HepG2 (cell line): Measurements from ENCODE around the gene SRGAP3. TPM values are rescaled to one million over a fixed set of nuclear protein-coding genes. Genes with fewer than 3 reads are reported as not detected.

ENCODE experiments used
- ATAC-seq: fragments of 200-7000 bp; cut with Tn5 transposase; 3 replicates; pipeline ENCODE4 v1.9.1; 2020; ENCODE audit warnings: mild to moderate bottlenecking, moderate library complexity
- BruUV-seq: library from RNA; stranded (reverse); fragments of 400-500 nt; replicated peaks from 2 replicates; lab custom pipeline; 2021; lab: Mats Ljungman, UMichigan
- CTCF ChIA-PET: fragments of 300-600 bp; formaldehyde crosslinking; extraction: SDS; loops from one replicate; lab custom pipeline; 2021; ENCODE audit warnings: low total read pairs, inconsistent platforms, low intra/inter-chr PET ratio; lab: Yijun Ruan, JAX
- POLR2A ChIA-PET: fragments of 350-600 bp; sonication (Branson Sonifier 250); formaldehyde crosslinking; loops from one replicate; lab custom pipeline; 2020; ENCODE audit warnings: antibody characterized with exemption, inconsistent platforms; lab: Yijun Ruan, JAX
- DNase-seq: peaks from one replicate; pipeline ENCODE4 v3.0.0-alpha.2; 2015; ENCODE audit warnings: low spot score
- FAIRE-seq: peaks from 3 replicates; lab custom pipeline; 2011; peaks lifted over from hg19 to GRCh38; lab: Jason Lieb, UNC
- H2AFZ ChIP-seq: one replicate; pipeline ENCODE4 v1.6.1; 2011; ENCODE audit warnings: low read length, inconsistent platforms
- H3K27ac ChIP-seq: fragments of 300-600 bp; 3 replicates; pipeline ENCODE4 v1.8.0; 2011; ENCODE audit warnings: mixed run types, mild to moderate bottlenecking, mixed read lengths, low read length, inconsistent platforms; ENCODE audit not compliant: insufficient read depth; ENCODE audit errors: extremely low read length
- H3K27me3 ChIP-seq, 2 experiments: fragments of 200-600 bp in 1 of 2; 2 replicates in 1 of 2; 3 replicates in 1 of 2; pipeline versions ENCODE4 v1.6.0 to v1.8.0; 2011; ENCODE audit warnings: low read length in 2 of 2, mild to moderate bottlenecking in 2 of 2, moderate library complexity in 2 of 2, inconsistent platforms in 1 of 2; ENCODE audit not compliant: insufficient read depth in 2 of 2, control insufficient read depth in 1 of 2
- H3K36me3 ChIP-seq, 2 experiments: fragments of 200-600 bp in 1 of 2; replicated peaks in 1 of 2; 2 replicates in 1 of 2; 3 replicates in 1 of 2; pipeline versions ENCODE4 v1.5.1 to v1.8.0; 2011; ENCODE audit warnings: low read length in 2 of 2, inconsistent platforms in 1 of 2; ENCODE audit not compliant: insufficient read depth in 2 of 2, control insufficient read depth in 1 of 2
- H3K4me1 ChIP-seq: 2 replicates; pipeline ENCODE4 v1.5.1; 2012; ENCODE audit warnings: low read length, inconsistent platforms; ENCODE audit not compliant: insufficient read depth
- H3K4me2 ChIP-seq: 2 replicates; pipeline ENCODE4 v1.6.0; 2011; ENCODE audit warnings: low read depth, low read length, inconsistent platforms
- H3K4me3 ChIP-seq, 3 experiments: fragments of 200-600 bp in 1 of 3; sonication (generic), shearing (Covaris generic) in 1 of 3; replicated peaks in 1 of 3; 2 replicates each; pipeline ENCODE4 v1.5.1; 2011 to 2016; ENCODE audit warnings: low read length in 3 of 3, inconsistent platforms in 2 of 3, low read depth in 2 of 3, mild to moderate bottlenecking in 2 of 3, control low read depth in 1 of 3, mixed read lengths in 1 of 3; ENCODE audit not compliant: insufficient read depth in 1 of 3
- H3K79me2 ChIP-seq: one replicate; pipeline ENCODE4 v1.6.1; 2011; ENCODE audit warnings: low read length, inconsistent platforms; ENCODE audit not compliant: insufficient read depth
- H3K9ac ChIP-seq: 2 replicates; pipeline ENCODE4 v1.6.0; 2011; ENCODE audit warnings: mild to moderate bottlenecking, low read depth, low read length, inconsistent platforms; ENCODE audit not compliant: insufficient read depth
- H3K9me3 ChIP-seq: 2 replicates; pipeline ENCODE4 v1.5.1; 2012; ENCODE audit warnings: mild to moderate bottlenecking, low read length
- H4K20me1 ChIP-seq: 2 replicates; pipeline ENCODE4 v1.6.0; 2011; ENCODE audit warnings: inconsistent platforms, mild to moderate bottlenecking, low read length, moderate library complexity; ENCODE audit not compliant: insufficient read depth
- AHR ChIP-seq: IDR thresholded peaks from 2 replicates; pipeline ENCODE4 v1.6.1; 2018; ENCODE audit warnings: missing genetic modification reagents, missing compliant biosample characterization
- E2F5 ChIP-seq: sonication (generic); formaldehyde crosslinking; conservative IDR thresholded peaks from 2 replicates; pipeline ENCODE4 v1.4.0; 2020; ENCODE audit warnings: missing genetic modification reagents
- FOXO4 ChIP-seq: sonication (generic); formaldehyde crosslinking; conservative IDR thresholded peaks from 2 replicates; pipeline ENCODE4 v1.8.1; 2023; ENCODE audit warnings: missing genetic modification reagents
- GLI4 ChIP-seq: sonication (generic); formaldehyde crosslinking; IDR thresholded peaks from 2 replicates; pipeline ENCODE4 v1.5.1; 2020; ENCODE audit warnings: missing genetic modification reagents, mild to moderate bottlenecking, moderate library complexity, borderline replicate concordance
- GPBP1L1 ChIP-seq: sonication (generic); formaldehyde crosslinking; IDR thresholded peaks from 2 replicates; pipeline ENCODE4 v1.5.0; 2020; ENCODE audit warnings: mild to moderate bottlenecking, missing genetic modification reagents
- KDM2A ChIP-seq: sonication (generic); formaldehyde crosslinking; IDR thresholded peaks from 2 replicates; pipeline ENCODE4 v1.4.0; 2020; ENCODE audit warnings: low read depth, missing genetic modification reagents, borderline replicate concordance
- RFXANK ChIP-seq: IDR thresholded peaks from 2 replicates; pipeline ENCODE4 v1.6.1; 2016
- ZBTB21 ChIP-seq: sonication (generic); formaldehyde crosslinking; IDR thresholded peaks from 2 replicates; pipeline ENCODE4 v1.4.0; 2020; ENCODE audit warnings: missing genetic modification reagents
- ZNF160 ChIP-seq: sonication (generic); formaldehyde crosslinking; IDR thresholded peaks from 2 replicates; pipeline ENCODE4 v1.8.0; 2022; ENCODE audit warnings: mild to moderate bottlenecking, inconsistent platforms, missing genetic modification reagents
- ZNF317 ChIP-seq: sonication (generic); formaldehyde crosslinking; IDR thresholded peaks from 2 replicates; pipeline ENCODE4 v1.5.0; 2020; ENCODE audit warnings: mild to moderate bottlenecking, missing genetic modification reagents
- ZNF33A ChIP-seq: sonication (generic); formaldehyde crosslinking; IDR thresholded peaks from 2 replicates; pipeline ENCODE4 v1.5.1; 2020; ENCODE audit warnings: missing genetic modification reagents, mild to moderate bottlenecking, moderate library complexity, borderline replicate concordance
- ZNF615 ChIP-seq: sonication (generic); formaldehyde crosslinking; IDR thresholded peaks from 2 replicates; pipeline ENCODE4 v1.5.0; 2020; ENCODE audit warnings: mild to moderate bottlenecking, missing genetic modification reagents, borderline replicate concordance
- ZNF841 ChIP-seq: sonication (generic); formaldehyde crosslinking; IDR thresholded peaks from 2 replicates; pipeline ENCODE4 v1.8.1; 2023; ENCODE audit warnings: missing genetic modification reagents, borderline replicate concordance
- WGBS: methylation state at CpG from one replicate; pipeline ENCODE4 v1.1.6; 2017; ENCODE audit warnings: low lambda C conversion rate; 5-methylcytosine and 5-hydroxymethylcytosine counted together
- in situ Hi-C: cut with HindIII; loops from 2 replicates; pipeline ENCODE4 v1.10.0; 2017; ENCODE audit warnings: low pct_unique_long_range_greater_than_20kb; ENCODE audit not compliant: extremely low pct_ligation_motif_present
- intact Hi-C: fragments of 100-400 bp; cut with micrococcal nuclease; formaldehyde crosslinking; loops from one replicate; pipeline ENCODE4 v1.10.0; 2022; ENCODE audit not compliant: unreplicated experiment
- polyA plus RNA-seq, 8 experiments: library from polyadenylated mRNA; depleted of rRNA in 3 of 8; stranded (reverse) in 7 of 8; unstranded in 1 of 8; fragments of >200 nt; fragmentation: Illumina TruSeq in 4 of 8; extraction: Trizol in 4 of 8; gene quantifications; 2 replicates each; pipeline versions ENCODE4 v1.2.1 to v1.2.3, GENCODE V29; 2011 to 2016; ENCODE audit warnings: low read depth in 4 of 8, missing spikeins in 1 of 8, mixed read lengths in 1 of 8; ENCODE audit not compliant: insufficient read depth in 1 of 8
- total RNA-seq, 5 experiments: library from RNA; depleted of rRNA; stranded (reverse); fragments of >200 nt; fragmentation: Illumina TruSeq; extraction: Trizol; gene quantifications; 2 replicates each; pipeline ENCODE4 v1.2.3, GENCODE V29; 2016; ENCODE audit warnings: low read depth in 1 of 5

The SRGAP3 gene
- total and polyA plus RNA-seq, 2 of the 13 experiments (the other 11 are each of a cell fraction or from before 2014, with no cell fraction given): 1.2 to 1.4 TPM

GRCh38 chr3:9198899-9199335, 50.5 kb downstream of the SRGAP3 start:
- Histone ChIP-seq H3K4me3 (no peak overlapping the region), H3K9ac (no peak overlapping the region), H4K20me1 (no peaks in the 10 kb centered on the region), H3K4me2 (no peak overlapping the region), H3K4me1 (peaks cover 10% of the 10 kb centered on the region), H3K27me3 (0 out of 5 replicates have a peak, but pooled peaks cover 0 to 3% of the 10 kb centered on the region in 2 experiments), H3K36me3 (no peaks in the 10 kb centered on the region), H3K79me2 (no peaks in the 10 kb centered on the region), H3K9me3 (no peaks in the 10 kb centered on the region), H3K27ac (no peak overlapping the region), H2AFZ (no peak overlapping the region)
- in situ Hi-C loops: no loop called here
- intact Hi-C loops: no loop called here
- 56% methylated on average over 10 of the region's 10 CpGs for WGBS
- POLR2A ChIA-PET: no interaction called here
- BruUV-seq: no TSS peak
- TF ChIP-seq GPBP1L1 (CRISPR knock-in tag): no peak
- TF ChIP-seq KDM2A (CRISPR knock-in tag): no peak
- no peak for TF ChIP-seq ZNF160
- no peak for TF ChIP-seq RFXANK
- no peak for TF ChIP-seq E2F5 (CRISPR knock-in tag)
- no peak for TF ChIP-seq AHR (CRISPR knock-in tag)
- TF ChIP-seq ZNF841 (CRISPR knock-in tag): no peak
- no peak for TF ChIP-seq FOXO4
- no peak for TF ChIP-seq ZNF615 (CRISPR knock-in tag)
- TF ChIP-seq ZNF33A (CRISPR knock-in tag): no peak
- no peak for TF ChIP-seq GLI4 (CRISPR knock-in tag)
- TF ChIP-seq ZBTB21 (CRISPR knock-in tag): no peak
- no peak for TF ChIP-seq ZNF317
- CTCF ChIA-PET: no interaction called here
- no peak for DNase-seq
- no peak for ATAC-seq
- FAIRE-seq: no peak
